Head of caudate nucleus (tissue), 42 donors: ENCODE data around the gene AIG1.
"Not testable (repeated sequence)": the region's sequence is repeated elsewhere in the genome, so short reads cannot be mapped to it uniquely, and the experiment has no call there.

Experiments
- DNase-seq, 42 donors: peaks; one replicate each; pipeline versions ENCODE4 v3.0.0 to v3.0.0-alpha.2; 2020 to 2021; ENCODE audit warnings: mixed read lengths in 7 of 42
- intact Hi-C: fragments of 100-400 bp; cut with DNase I; formaldehyde crosslinking; loops from one replicate; pipeline ENCODE4 v1.15.0; 2022

AIG1 gene

GRCh38 chr6:143283887-143284645 is 223.4 kb downstream of the AIG1 start:
- no peak for DNase-seq
- intact Hi-C loops: no loop called here

GRCh38 chr6:143286251-143286795 is 225.6 kb downstream of the AIG1 start:
- intact Hi-C loops: no loop called here
- DNase-seq: no peak

GRCh38 chr6:143288923-143289322 is 228.2 kb downstream of the AIG1 start:
- DNase-seq: no peak
- intact Hi-C loops: no loop called here

GRCh38 chr6:143290206-143290605 is 229.5 kb downstream of the AIG1 start:
- intact Hi-C loops: no loop called here
- DNase-seq: no peak

- DNase-seq: no peak
- intact Hi-C loops: no loop called here
Measured at GRCh38 chr6:143293523-143293922, 232.8 kb downstream of the AIG1 start.

GRCh38 chr6:143294265-143294860 is 233.7 kb downstream of the AIG1 start:
- no peak for DNase-seq
- intact Hi-C loops: no loop called here

- intact Hi-C loops: no loop called here
- no peak for DNase-seq
Measured at GRCh38 chr6:143295932-143296331, 235.2 kb downstream of the AIG1 start.

- DNase-seq: no peak
- intact Hi-C loops: no loop called here
Measured at GRCh38 chr6:143298071-143298470, 237.4 kb downstream of the AIG1 start.

- no peak for DNase-seq
- intact Hi-C loops: no loop called here
Measured at GRCh38 chr6:143299253-143300166, 238.8 kb downstream of the AIG1 start.

GRCh38 chr6:143301188-143301587 is 240.5 kb downstream of the AIG1 start:
- intact Hi-C loops: no loop called here
- DNase-seq: no peak

GRCh38 chr6:143307760-143308159 is 247.1 kb downstream of the AIG1 start:
- DNase-seq, intact Hi-C loops: not testable (repeated sequence)

- intact Hi-C loops: no loop called here
- no peak for DNase-seq
Measured at GRCh38 chr6:143313163-143313562, 252.5 kb downstream of the AIG1 start.

GRCh38 chr6:143321491-143322086 is 260.9 kb downstream of the AIG1 start:
- intact Hi-C loops: no loop called here
- DNase-seq: no peak

GRCh38 chr6:143322386-143322785 is 261.7 kb downstream of the AIG1 start:
- intact Hi-C loops: no loop called here
- no peak for DNase-seq

GRCh38 chr6:143323729-143324470 is 263.2 kb downstream of the AIG1 start:
- intact Hi-C loops: no loop called here
- DNase-seq: no peak

- DNase-seq: no peak
- intact Hi-C loops: no loop called here
Measured at GRCh38 chr6:143325379-143326140, 264.9 kb downstream of the AIG1 start.

- no peak for DNase-seq
- intact Hi-C loops: no loop called here
Measured at GRCh38 chr6:143328876-143329275, 268.2 kb downstream of the AIG1 start.

GRCh38 chr6:143329323-143329722 is 268.6 kb downstream of the AIG1 start:
- intact Hi-C loops: no loop called here
- DNase-seq: no peak
